Measurements from ENCODE around the gene IL4R. TPM values are rescaled to one million over a fixed set of nuclear protein-coding genes. Genes with fewer than 3 reads are reported as not detected.

IL4R gene
- total and polyA plus RNA-seq, 2 experiments from 2014 or later, result 6.4 to 17.6 TPM

DNA sequence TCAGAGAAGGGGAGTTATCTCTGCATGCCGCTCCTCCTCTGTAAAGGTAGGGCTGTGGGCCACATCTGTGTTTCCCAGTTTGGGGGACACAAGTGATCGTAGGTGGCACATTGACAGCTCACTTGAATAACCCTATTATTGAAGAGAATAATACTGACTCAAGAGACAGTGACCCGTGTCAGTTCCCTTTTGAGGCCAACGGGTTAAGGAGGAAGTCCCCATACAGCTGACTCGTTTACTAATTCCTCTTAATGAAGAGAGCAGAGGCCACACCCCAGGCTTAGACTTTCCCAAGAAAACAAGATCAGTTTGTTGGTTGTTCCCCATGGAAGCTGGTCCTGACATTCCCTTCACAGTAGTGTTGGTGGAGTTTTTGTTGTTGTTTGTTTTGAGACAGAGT, 33.0 kb downstream of the IL4R start:
- Mint-ChIP-seq H3K36me3 (ENCODE audit: low read depth) (peaks cover 64% of the 10 kb centered on the region), H3K27ac (no peak overlapping the region), H3K9me3 (0 out of 3 replicates have a peak, but pooled peaks cover 5% of the 10 kb centered on the region), H3K4me1 (no peaks in the 10 kb centered on the region), H3K4me3 (no peak overlapping the region), H3K27me3 (ENCODE audit: insufficient read depth, low read depth, poor library complexity) (peaks cover 6% of the 10 kb centered on the region)
- Histone ChIP-seq H3K79me2 (replicated peaks; ENCODE audit: insufficient read depth) (no peaks in the 10 kb centered on the region), H3K27ac (ENCODE audit: low read depth) (no peak overlapping the region), H4K20me1 (replicated peaks; ENCODE audit: insufficient read depth) (no peaks in the 10 kb centered on the region; the same call in 1 of the 2 replicates), H3F3A (replicated peaks; ENCODE audit: low read depth) (no peaks in the 10 kb centered on the region), H3K4me3 (no peak overlapping the region), H3K4me1 (ENCODE audit: insufficient read depth) (no peaks in the 10 kb centered on the region), H2AFZ (no peak overlapping the region), H3K9me2 (ENCODE audit: insufficient read depth) (no peaks in the 10 kb centered on the region), H3K27me3 (ENCODE audit: insufficient read depth) (no peaks in the 10 kb centered on the region), H3K4me2 (no peak overlapping the region), H3K36me3 (ENCODE audit: insufficient read depth) (no peaks in the 10 kb centered on the region)
- no peak for ATAC-seq
- no peak for DNase-seq (ENCODE audit: low spot score)
- TF ChIP-seq NANOG (IDR thresholded peaks at IDR 0.05; ENCODE audit: borderline replicate concordance), result no peak
- TF ChIP-seq, protein P1, sequence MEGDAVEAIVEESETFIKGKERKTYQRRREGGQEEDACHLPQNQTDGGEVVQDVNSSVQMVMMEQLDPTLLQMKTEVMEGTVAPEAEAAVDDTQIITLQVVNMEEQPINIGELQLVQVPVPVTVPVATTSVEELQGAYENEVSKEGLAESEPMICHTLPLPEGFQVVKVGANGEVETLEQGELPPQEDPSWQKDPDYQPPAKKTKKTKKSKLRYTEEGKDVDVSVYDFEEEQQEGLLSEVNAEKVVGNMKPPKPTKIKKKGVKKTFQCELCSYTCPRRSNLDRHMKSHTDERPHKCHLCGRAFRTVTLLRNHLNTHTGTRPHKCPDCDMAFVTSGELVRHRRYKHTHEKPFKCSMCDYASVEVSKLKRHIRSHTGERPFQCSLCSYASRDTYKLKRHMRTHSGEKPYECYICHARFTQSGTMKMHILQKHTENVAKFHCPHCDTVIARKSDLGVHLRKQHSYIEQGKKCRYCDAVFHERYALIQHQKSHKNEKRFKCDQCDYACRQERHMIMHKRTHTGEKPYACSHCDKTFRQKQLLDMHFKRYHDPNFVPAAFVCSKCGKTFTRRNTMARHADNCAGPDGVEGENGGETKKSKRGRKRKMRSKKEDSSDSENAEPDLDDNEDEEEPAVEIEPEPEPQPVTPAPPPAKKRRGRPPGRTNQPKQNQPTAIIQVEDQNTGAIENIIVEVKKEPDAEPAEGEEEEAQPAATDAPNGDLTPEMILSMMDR (conservative IDR thresholded peaks at IDR 0.05; ENCODE audit: low read depth in 2 of 2), result no peak
- TF ChIP-seq EZH2phosphoT487 (IDR thresholded peaks at IDR 0.05; ENCODE audit: unreplicated experiment), result no peak
- no peak for TF ChIP-seq EZH2 (IDR thresholded peaks at IDR 0.05; ENCODE audit: low read depth, unreplicated experiment)
- no peak for TF ChIP-seq CREB1 (CRISPR knock-in tag; IDR thresholded peaks at IDR 0.05; ENCODE audit: low read depth)
- TF ChIP-seq JUNB (IDR thresholded peaks at IDR 0.05; ENCODE audit: unreplicated experiment), result no peak
- no peak for TF ChIP-seq ZNF331 (CRISPR knock-in tag; IDR thresholded peaks at IDR 0.05; ENCODE audit: low read depth)
- no peak for TF ChIP-seq ZNF462 (CRISPR knock-in tag; IDR thresholded peaks at IDR 0.05)
- no peak for TF ChIP-seq POLR2AphosphoS5 (IDR thresholded peaks at IDR 0.05; ENCODE audit: low read depth)
- no peak for TF ChIP-seq REST (IDR thresholded peaks at IDR 0.05; ENCODE audit: unreplicated experiment)
- no peak for TF ChIP-seq ZNF114 (CRISPR knock-in tag; IDR thresholded peaks at IDR 0.05)
- TF ChIP-seq, protein P2, sequence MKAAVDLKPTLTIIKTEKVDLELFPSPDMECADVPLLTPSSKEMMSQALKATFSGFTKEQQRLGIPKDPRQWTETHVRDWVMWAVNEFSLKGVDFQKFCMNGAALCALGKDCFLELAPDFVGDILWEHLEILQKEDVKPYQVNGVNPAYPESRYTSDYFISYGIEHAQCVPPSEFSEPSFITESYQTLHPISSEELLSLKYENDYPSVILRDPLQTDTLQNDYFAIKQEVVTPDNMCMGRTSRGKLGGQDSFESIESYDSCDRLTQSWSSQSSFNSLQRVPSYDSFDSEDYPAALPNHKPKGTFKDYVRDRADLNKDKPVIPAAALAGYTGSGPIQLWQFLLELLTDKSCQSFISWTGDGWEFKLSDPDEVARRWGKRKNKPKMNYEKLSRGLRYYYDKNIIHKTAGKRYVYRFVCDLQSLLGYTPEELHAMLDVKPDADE (IDR thresholded peaks at IDR 0.05), result no peak
- TF ChIP-seq STAT1 (IDR thresholded peaks at IDR 0.05; ENCODE audit: unreplicated experiment), result no peak

All from GM23338 (cell line).